Right kidney (tissue), 1 donor: Measurements from ENCODE around the gene ANXA9.

Experiments
- DNase-seq: peaks from one replicate; pipeline ENCODE4 v3.0.0-alpha.2; 2016

The ANXA9 gene

DNA sequence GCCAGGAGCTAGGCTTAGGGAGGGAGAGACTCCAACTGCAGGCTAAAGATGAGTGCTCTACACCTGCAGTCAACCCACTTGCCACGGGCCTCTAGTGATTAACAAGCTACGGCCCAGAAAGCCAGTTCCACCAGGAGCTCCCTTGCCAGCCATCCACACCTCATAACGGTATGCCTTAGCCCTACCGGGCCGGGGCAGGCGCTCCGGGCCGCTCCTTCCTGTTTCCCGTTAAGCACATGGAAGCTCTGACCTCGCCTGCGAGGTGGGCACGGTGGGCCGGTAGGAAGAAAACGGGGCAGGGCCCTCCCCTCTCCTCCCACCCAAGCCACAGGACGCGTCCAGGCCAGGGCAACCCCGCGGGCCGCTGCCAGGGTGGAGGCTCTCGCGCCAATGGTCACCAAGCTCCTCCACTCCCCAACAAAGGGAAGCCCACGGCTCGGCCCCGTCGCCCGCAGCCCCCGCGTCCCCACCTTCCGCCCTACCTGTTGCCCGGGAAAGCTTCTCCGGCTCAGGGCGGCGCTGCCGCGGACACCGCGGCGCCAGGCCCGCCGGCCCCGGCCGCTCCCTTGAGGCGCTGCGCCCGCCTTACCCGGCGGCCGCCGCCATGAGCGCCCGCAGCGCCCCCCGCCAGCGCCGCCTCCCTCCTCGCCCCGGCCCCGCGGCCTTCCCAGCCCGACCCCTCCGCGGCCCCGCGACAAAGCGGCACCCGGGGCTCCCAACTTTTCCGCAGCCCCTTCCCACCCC lies 8.1 kb upstream of the ANXA9 start:
- peak; percentile 82 for DNase-seq

DNA sequence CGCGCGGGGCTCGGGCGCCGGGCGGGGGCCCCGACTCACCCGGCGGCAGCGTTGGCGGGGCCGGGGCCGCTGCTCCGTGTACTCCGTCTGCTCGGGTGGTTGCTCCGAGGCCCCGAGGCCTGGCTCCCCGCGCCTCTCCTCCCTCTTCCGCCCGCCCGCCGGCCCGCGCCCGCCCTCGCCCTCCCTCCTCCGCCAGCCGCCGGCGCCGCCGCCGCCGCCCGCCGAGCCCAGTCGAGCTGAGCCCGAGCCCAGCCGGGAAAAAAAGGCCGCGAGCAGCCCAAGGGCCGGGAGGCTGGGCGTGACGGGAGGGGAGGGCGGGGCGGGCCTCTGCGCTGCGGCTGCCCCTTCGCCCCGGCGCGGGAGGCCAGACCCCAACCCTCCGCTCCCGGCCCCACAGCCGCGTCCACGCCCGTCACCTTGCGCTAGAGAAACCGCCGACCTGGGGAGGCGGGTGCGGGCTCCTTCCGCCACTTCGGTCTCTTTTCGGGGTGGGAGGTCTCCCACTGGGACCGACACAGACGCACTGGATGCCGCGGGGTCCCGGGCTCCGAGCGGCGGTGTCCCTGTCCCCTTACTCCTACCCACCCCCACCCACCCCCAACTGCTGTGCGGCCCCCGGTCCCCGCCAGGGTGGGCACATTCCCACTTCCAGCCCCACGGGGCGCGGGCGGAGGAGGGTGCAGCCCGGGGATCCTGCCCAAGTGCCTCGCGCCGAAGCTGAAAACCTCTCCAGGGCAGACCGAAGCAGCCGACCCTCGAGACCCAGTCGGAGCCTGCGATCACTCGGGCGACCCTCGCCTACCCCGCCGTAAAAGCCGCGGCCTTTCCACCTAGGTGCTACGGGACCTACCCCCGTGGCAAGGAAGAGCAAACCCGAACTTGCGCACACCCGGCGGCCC lies 7.3 kb upstream of the ANXA9 start, which contains the start of gene CERS2:
TSS of gene CERS2 (minus strand) at position 256 of the 899 bp plus-strand sequence. CDS start 5,745 bp downstream, outside the sequence.
- peak; percentile 86 for DNase-seq

DNA sequence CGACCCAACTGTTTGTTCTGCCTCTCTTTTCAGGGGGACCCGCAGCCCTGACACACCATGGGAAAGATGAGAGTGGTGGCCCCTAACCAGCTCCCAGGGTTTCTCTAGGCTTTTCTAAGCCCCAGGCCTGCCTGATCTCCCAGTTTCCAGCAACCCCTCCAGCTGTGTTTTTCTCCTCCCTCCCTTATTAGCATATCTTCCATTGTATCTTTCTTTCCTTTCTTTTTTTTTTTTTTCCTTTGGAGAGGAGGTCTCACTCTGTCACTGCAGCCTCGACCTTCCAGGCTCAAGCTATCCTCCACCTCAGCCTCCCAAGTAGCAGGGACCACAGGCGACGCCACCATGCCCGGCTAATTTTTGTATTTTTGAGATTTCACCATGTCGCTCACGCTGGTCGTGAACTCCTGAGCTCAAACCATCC lies 5.7 kb upstream of the ANXA9 start:
- no peak for DNase-seq

DNA sequence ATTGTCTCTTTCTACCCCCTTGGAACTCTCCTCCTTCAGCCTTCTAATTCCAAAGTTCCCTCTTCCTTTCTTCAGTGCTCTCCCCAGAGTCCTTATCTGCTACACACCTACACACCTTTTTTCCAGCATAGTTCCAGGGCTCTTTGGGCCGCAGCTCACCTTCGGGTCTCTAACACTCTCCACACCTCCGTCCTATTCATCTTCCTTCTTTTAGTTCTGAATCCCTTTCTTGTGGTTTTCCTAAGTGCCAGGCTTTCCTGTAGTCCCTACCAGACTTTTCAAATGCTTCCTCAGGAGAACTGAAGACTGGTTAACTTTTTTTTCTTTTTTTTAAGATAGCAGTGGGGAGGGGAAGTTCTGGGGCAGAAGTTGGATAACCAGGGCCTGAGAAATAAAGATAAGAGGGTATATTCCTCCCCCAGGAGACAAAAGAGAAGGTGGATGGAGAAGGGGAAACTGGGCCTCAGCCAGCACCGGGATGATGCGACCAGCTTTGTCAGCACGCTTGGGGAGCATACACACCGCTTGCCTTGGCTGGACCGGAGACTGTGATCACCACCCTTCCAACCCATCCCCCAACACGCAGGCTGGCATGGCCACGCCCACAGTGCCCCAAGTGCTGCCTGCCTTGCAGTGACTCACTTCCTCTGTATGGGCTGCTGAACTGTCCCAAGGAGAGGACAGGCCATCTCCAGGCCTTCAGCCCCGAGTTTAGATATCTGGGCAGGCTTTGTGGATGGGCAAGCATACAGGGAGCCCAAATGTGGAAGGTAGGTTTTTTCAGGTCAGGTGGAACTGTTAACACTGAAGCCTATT lies 5.0 kb upstream of the ANXA9 start:
- no peak for DNase-seq

DNA sequence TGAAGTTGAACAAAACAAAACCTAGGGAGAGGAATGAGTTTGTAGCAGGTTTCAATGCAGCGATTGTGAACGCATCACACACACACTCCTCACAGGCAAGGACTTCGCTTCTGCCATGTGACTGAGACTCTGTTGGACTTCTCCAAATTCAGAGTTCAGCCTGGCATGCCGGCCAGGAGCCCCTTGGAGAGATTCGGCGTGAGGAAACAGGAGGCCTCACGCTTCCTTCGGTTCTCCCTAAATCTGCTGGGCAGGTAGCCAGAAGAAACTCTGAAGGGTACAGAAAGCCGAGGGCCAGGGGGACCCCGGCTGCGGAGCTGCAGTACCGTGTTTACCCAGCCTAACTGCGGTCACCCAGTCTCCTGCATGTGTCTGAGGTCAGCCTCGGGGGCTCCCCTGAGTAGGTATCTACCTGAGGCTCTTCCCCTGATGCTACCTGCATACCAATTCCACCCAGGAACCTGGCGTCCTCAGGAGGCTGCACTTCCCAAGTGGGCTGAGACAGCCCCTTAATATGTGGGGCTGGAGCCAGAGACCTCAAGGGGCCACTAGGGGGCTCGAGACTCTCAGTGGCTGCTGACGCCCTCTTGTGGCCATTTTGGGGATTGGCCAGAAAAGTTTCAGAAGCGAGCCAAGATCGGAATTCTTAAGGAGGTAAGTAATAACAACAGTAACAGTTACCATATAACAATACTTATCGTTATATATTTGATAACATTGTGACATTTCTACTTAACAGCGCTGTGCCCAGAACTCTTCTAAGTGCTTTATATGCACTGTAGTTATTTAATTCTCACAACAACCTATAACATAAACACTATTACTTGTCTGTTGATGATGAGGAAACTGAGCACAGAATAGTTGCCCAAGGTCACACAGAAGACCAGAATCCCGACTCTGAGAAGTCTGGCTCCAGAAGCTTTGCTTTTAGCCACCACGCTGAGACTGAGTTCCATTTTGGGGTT lies 2.7 kb upstream of the ANXA9 start:
- DNase-seq: peak; percentile 76

DNA sequence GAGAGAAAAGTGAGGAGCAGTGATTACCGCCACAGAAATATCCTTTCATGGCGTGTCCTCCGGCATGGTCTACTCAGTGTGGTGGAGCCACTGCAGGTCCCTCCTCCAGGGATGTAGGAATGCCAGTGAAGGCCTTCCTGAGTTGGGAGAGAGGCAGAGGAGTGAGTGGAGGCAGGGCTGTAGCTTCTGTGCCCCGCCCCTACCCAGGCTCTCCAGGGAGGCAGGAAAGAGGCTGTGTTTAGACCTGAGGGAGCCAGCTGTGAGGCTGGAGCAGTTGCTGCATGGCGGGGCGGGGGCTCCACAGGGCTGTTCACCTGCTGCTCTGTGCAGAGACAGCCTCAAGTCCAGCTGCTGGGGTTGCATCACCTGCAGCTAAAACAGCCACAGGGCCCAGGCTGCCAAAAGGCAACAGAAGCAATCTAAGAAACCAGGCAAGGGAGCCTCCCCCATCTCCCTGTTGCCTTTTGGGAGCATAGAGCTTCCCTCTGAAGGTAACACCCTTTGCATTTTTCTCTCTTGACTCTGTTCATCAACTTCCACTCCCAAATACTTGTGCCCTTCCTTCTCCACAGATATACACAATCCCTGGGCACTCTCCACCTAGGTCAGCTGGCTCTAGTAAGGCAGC lies 801 bp upstream of the ANXA9 start:
- peak; percentile 40 for DNase-seq

DNA sequence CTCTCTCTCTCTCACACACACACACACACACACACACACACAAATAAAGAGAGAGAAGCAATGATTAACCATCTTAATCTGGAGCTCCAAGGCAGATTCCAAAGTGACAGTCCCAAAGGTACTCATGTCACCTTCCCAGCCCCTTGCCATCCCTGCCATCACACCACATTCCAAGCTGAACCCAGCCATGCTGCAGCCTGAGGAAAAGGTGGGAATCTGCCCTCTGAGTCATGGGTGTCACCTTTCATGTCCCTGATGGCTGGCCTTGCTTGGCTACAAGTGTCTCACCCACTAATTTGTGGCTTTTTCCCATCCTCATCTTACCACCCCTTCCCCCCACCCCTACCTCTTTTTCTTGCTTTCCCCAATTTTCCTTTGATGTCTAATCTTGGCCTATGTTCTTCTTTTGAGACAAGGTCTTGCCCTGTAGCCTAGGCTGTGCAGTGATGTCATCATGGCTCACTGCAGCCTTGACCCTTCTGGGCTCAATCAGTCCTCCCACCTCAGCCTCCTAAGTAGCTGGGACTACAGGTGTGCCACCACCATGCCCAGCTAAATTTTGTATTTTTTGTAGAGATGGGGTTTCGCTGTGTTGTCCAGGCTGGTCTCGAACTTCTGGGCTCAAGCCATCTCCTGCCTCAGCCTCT lies 3.2 kb downstream of the ANXA9 start:
- DNase-seq: no peak

DNA sequence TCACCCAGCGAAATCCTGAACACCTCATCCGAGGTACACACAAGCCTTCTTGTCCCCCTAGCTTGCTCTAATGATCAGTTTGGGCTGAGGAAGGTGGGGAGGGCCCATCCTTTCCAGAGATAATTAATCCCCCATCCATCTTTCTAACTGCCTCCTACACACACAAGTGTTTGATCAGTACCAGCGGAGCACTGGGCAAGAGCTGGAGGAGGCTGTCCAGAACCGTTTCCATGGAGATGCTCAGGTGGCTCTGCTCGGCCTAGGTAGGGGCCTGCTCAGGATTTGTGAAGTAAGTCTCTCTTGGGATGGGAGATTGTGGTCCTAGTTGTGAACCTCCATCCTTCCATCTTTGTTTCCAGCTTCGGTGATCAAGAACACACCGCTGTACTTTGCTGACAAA lies 5.8 kb downstream of the ANXA9 start:
- no peak for DNase-seq

DNA sequence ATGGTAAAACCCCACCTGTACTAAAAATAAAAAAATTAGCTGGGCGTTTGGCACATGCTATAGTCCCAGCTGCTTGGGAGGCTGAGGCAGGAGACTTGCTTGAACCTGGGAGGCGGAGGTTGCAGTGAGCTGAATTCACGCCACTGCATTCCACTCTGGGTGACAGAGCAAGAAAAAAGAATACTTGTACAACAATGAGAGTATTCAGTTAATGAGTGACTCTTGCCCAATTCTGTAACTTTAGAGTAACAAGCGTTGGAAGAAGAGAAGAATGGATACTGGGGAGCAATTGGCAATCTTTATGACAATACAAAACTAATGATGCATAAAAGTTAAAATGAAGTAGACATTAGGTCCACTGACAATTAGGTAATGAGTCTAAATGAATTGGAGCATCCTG lies 10.5 kb downstream of the ANXA9 start:
- DNase-seq: no peak

DNA sequence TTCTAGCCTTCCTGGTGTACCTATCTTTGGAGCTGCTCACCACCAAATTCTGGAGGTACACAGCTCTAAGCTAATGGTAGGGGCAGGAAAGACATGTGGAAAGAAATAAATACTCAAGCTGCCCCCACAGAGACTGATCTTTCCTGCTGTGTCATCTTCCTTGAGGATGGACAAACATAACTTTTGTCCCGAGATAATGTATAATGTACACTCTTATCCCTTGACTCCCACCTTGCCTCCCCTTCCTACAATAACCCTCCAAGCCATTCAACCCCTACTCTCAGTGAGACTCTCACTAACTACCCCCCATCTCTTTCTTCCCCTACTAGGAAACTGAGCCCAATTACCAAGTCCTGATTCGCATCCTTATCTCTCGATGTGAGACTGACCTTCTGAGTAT lies 12.2 kb downstream of the ANXA9 start:
- no peak for DNase-seq

DNA sequence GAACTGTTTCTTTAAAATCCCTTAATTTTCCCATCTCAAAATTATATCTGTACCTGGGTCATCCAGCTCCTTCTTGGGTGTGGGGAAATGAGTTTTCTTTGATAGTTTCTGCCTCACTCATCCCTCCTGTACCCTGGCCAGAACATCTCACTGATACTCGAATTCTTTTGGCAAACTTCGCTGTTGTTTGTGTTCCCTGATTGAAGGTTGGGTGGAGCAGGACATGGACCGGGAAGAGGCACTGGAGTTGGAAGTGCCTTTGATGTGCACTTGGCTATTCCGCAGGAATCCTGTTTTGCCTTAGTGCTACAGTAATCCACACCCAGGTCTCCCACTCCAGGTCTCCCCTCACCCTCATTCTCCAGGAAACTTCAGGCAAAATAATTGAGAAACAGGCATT lies 13.4 kb downstream of the ANXA9 start:
- DNase-seq: no peak

DNA sequence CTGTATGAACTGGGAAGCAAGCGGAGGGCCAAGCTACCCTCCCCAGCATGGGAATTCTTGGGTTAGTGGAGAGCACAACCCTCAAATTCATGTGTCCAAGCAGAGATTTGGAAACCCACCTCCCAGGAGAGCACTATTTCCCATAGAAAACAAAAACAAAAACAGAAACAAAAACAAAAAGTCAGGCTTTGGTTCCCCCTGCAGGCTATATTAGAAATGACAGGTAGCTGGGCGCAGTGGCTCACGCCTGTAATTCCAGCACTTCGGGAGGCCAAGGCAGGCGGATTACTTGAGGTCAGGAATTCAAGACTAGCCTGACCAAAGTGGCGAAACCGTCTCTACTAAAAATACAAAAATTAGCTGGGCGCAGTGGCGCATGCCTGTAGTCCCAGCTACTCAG lies 13.8 kb downstream of the ANXA9 start:
- DNase-seq: peak; percentile 56

DNA sequence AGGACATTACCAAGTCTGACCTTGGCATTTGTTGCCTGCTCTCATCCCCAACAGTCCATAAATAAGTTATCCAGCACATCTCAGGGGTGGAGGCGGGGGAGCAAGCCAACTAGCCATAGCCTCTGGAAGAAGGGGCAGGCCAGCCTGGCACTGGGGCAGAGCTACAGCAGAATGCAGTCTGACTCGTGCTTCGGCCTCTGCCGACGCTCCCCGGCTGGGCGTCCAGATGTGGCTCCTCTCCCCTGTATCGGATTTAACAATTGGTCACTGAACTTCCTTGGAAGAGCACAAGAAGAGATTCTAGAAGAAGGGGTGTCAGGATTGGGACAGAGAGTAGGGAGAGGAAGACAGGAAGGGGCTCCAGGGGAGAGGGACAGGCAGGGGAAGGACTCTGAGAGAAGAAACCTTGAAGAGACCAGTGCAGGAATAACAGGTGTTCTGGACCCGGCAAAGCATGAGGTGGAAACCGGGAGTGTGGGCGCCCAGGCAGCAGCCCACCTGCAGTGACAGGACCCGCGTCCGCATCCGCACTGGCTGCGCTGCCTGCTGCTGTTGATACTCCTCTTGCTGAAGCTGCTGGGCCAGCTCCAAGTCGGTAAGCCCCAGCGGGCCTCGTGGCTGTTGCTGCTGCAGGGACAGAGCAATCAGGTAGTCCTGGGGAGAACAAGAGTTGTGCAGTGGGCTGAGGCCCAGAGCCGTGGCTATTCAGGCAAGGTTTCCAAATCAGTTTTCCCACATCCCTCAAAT lies 15.2 kb downstream of the ANXA9 start:
- no peak for DNase-seq

DNA sequence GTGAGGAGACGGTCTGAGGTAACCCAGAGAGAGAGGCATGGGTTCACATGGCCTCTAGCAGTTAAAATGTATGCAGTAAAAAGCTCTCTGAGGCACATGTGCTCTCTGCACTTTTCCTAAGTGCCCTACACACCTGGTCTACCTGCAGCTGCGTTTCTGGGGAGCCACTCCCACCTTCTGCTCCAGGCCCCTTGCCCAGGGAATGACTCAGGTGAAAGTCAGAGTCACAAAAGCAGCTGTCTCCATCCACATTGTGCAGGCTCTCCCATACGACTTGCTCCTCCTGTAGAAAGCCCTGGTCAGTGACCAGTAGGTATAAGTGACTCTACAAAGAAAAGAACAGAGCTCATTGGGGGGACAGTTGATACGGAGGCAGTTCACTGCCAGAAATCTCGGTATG lies 15.9 kb downstream of the ANXA9 start:
- DNase-seq: no peak

DNA sequence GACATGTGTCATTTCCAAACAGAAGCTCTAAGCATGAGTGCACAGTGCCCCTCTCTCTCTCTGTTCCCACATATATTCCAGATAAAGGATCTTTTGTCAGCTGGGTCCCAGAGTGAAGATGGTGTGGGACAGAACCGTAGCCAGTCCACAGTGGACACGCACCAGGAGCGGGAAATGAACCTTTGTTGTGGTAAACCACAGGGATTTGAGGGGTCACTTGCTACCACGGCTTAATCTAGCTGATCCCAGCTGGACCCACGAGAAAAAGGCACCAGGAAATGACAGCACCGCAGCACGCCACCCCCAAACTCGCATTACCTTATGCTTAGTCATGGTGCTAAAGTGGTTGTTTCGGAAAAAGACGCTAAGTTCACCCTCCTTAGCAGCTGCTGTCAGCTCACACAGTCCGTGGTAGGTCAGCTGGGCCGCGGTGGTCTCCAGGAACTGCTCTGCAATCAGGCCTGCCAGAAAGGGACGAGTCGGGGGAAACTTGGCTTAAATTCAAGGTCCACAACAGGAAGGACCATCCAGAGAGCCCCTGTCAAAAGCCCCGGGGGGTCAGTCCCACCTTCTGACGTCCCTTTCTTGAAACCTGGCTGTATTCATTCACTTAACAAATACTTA lies 17.1 kb downstream of the ANXA9 start:
- DNase-seq: no peak

DNA sequence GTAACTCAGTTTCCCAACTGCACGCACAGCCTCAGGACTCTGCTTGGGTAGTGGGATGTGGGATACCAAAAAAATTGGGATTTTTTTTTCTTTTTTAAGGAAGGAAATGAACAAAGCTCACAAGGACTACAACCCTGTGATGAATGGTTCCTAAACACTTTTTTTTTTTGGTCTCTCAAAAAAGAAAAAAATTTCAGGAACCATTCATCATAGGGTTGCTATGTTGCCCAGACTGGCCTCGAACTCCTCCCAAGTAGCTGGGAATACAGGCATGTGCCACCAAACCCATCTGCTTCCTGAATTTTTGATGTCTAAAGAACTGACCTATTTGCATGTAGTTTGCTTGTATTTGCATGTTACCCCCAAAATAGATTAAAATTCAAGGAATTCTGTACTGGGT lies 17.8 kb downstream of the ANXA9 start:
- DNase-seq: no peak

DNA sequence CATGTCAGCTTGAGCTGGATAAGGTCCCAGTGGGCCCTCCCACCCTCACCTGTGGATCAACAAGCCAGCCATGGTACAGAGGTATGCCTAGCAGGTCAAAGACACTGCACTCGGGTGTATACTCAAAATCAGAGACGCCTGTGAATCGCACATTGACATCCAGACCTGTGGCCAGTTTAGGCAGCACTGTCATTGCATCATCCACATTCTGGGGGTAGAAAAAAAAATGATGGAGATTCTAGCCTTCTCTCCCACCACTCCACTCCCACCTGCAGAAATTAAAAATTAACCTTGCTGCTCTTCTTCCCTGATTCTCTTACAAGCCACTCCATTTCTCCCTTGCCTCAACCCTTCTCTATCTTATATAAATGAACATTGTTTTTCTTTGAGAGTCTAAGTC lies 18.3 kb downstream of the ANXA9 start:
- DNase-seq: no peak

DNA sequence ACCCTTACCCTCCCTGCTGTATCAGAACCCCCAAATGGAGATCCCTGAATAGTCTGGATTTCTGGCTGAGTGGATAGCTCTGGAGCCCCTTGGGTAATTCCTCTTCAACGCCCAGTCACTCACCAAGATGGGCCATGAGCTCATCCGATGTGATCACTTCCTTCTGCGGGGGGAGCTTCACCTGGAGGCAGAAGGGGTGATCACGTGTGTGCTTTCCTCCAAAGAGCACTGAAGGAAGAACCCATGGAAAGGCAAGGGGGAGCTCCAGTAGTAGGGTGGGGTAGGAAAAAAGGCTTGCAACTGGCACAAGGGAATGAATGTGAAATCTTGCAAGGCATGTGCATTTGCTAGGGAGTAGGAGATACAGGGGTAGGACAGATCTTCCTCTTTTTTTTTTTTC lies 19.5 kb downstream of the ANXA9 start:
- DNase-seq: no peak

DNA sequence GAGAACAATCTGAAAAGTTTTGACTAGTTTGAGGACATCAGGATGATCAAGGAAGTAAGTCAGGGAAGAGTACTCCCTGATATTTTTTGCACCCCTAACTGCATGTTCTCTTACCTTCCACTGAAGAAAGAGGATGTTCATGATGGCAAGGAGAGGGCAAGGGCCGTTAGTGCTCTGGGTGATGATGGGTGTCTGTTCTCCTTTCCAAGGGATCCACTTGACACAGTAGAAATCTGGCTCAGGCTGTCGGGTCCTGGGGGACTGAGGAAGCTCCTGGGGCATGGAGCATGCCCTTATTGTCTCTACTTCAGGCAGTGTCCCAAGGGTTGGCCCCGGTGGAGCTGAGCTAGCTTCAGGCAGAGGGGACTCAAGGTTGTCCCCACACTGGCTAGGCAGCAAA lies 20.0 kb downstream of the ANXA9 start:
- no peak for DNase-seq
